GM12878 (cell line): ENCODE data around the gene ARID3B. TPM values are rescaled to one million over a fixed set of nuclear protein-coding genes. Genes with fewer than 3 reads are reported as not detected.

Experiments used
- CHD2 ChIP-seq: IDR thresholded peaks from 2 replicates; pipeline ENCODE4 v1.6.1; 2011; ENCODE audit warnings: low read depth, low read length, improper control_type of control experiment, borderline replicate concordance
- EGR1 ChIP-seq, 2 experiments: IDR thresholded peaks; 1 replicate in 1 of 2; 2 replicates in 1 of 2; pipeline ENCODE4 v1.6.1; 2011 to 2012; ENCODE audit warnings: low read depth in 2 of 2, low read length in 2 of 2, borderline replicate concordance in 1 of 2, mild to moderate bottlenecking in 1 of 2, moderate library complexity in 1 of 2
- MEF2B ChIP-seq: fragments of 450-650 bp; IDR thresholded peaks from 2 replicates; pipeline ENCODE4 v1.6.1; 2018; ENCODE audit warnings: mild to moderate bottlenecking, moderate library complexity; ENCODE audit not compliant: partially characterized antibody, poor library complexity, severe bottlenecking
- MTA2 ChIP-seq: fragments of 450-650 bp; IDR thresholded peaks from 2 replicates; pipeline ENCODE4 v1.6.1; 2016; ENCODE audit warnings: low read depth, mild to moderate bottlenecking, moderate library complexity
- MYC ChIP-seq: IDR thresholded peaks from 2 replicates; pipeline ENCODE4 v1.6.1; 2011; ENCODE audit warnings: mild to moderate bottlenecking, low read length, moderate library complexity, inconsistent platforms; ENCODE audit not compliant: insufficient read depth, insufficient replicate concordance, insufficient read length, severe bottlenecking
- RBBP5 ChIP-seq: fragments of 200-600 bp; sonication (generic); conservative IDR thresholded peaks from 2 replicates; pipeline ENCODE4 v1.6.1; 2016
- SMAD1 ChIP-seq: fragments of 450-650 bp; IDR thresholded peaks from 2 replicates; pipeline ENCODE4 v1.6.1; 2018; ENCODE audit warnings: mild to moderate bottlenecking, low read depth; ENCODE audit not compliant: partially characterized antibody
- SREBF2 ChIP-seq: IDR thresholded peaks from 2 replicates; pipeline ENCODE4 v1.6.1; 2012; ENCODE audit warnings: mild to moderate bottlenecking, low read length
- SRF ChIP-seq, 2 experiments: IDR thresholded peaks; 2 replicates each; pipeline ENCODE4 v1.6.1; 2011; ENCODE audit warnings: low read depth in 2 of 2, low read length in 2 of 2, mild to moderate bottlenecking in 1 of 2, moderate library complexity in 1 of 2
- polyA plus RNA-seq, 11 experiments: library from polyadenylated mRNA; depleted of rRNA in 4 of 11; unstranded in 6 of 11; stranded (reverse) in 5 of 11; fragments of >200 nt; fragmentation: Nextera tagmentation in 4 of 11; fragmentation: Illumina TruSeq in 1 of 11; extraction: Ambion mirVana in 4 of 11; extraction: Trizol in 1 of 11; gene quantifications; 1 replicate in 1 of 11; 2 replicates in 10 of 11; pipeline versions ENCODE4 v1.2.1 to v1.2.3, GENCODE V29; 2011 to 2016; ENCODE audit warnings: inconsistent platforms in 2 of 11, missing spikeins in 2 of 11, low read depth in 1 of 11
- total RNA-seq, 4 experiments: library from RNA; depleted of rRNA in 3 of 4; stranded (reverse); fragments of >200 nt in 3 of 4; fragmentation: Illumina TruSeq in 1 of 4; extraction: Trizol in 1 of 4; gene quantifications; 2 replicates each; pipeline versions ENCODE4 v1.2.1 to v1.2.3, GENCODE V29; 2013 to 2021
- TF ChIP-seq, protein P1 (sequence below): fragments of 450-650 bp; IDR thresholded peaks from 2 replicates; pipeline ENCODE4 v1.6.1; 2017; ENCODE audit warnings: antibody characterized with exemption, mild to moderate bottlenecking, moderate library complexity
- TF ChIP-seq, protein P2 (sequence below): fragments of 450-650 bp; IDR thresholded peaks from 2 replicates; pipeline ENCODE4 v1.6.1; 2016; ENCODE audit warnings: mild to moderate bottlenecking
- TF ChIP-seq, protein P3 (sequence below): IDR thresholded peaks from 2 replicates; pipeline ENCODE4 v1.6.1; 2011; ENCODE audit warnings: low read depth, low read length, improper control_type of control experiment, borderline replicate concordance
- TF ChIP-seq, protein P4 (sequence below): fragments of 450-650 bp; IDR thresholded peaks from 2 replicates; pipeline ENCODE4 v1.6.1; 2016; ENCODE audit warnings: mild to moderate bottlenecking

ARID3B gene
- total and polyA plus RNA-seq, 10 of the 15 experiments (the other 5 are each of a cell fraction or from before 2014, with no cell fraction given), result 1.1 to 33.4 (median 24.0) TPM

DNA sequence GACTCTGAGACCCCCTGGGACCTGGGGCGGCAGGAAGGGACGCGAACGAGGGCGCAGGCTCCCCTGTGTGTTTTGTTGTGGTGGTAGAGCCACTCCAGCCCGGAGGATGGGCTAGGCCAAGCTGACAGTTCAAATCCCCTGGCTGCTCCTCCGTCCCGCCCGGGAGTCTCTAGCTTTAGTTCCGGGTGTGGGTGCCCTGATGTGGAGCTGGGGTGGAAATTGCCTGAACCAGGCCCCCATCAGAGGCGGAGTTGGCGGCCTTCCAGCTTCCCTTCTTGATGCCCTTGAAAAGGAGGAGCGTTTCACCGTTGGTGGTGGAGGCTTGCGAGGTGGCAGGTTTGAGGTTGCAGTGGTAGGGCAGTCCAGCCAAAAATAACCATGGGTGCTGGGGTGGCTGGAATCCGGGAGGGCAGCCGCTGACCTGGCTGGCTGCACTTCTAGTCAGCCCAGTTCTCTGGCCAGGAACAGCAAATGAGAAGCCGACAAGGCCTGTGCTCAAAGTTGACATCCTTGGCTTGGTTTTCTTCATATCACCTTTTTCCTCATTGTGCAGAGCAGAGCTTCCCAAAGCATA, 75.4 kb downstream of the ARID3B start (continued):
- TF ChIP-seq, protein P1, sequence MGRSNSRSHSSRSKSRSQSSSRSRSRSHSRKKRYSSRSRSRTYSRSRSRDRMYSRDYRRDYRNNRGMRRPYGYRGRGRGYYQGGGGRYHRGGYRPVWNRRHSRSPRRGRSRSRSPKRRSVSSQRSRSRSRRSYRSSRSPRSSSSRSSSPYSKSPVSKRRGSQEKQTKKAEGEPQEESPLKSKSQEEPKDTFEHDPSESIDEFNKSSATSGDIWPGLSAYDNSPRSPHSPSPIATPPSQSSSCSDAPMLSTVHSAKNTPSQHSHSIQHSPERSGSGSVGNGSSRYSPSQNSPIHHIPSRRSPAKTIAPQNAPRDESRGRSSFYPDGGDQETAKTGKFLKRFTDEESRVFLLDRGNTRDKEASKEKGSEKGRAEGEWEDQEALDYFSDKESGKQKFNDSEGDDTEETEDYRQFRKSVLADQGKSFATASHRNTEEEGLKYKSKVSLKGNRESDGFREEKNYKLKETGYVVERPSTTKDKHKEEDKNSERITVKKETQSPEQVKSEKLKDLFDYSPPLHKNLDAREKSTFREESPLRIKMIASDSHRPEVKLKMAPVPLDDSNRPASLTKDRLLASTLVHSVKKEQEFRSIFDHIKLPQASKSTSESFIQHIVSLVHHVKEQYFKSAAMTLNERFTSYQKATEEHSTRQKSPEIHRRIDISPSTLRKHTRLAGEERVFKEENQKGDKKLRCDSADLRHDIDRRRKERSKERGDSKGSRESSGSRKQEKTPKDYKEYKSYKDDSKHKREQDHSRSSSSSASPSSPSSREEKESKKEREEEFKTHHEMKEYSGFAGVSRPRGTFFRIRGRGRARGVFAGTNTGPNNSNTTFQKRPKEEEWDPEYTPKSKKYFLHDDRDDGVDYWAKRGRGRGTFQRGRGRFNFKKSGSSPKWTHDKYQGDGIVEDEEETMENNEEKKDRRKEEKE, result no peak
- no peak for TF ChIP-seq SREBF2
- TF ChIP-seq EGR1 (IDR thresholded peaks at IDR 0.05; ENCODE audit: borderline replicate concordance in 1 of 2, low read depth in 2 of 2, low read length in 2 of 2), result no peak
- TF ChIP-seq, protein P2, sequence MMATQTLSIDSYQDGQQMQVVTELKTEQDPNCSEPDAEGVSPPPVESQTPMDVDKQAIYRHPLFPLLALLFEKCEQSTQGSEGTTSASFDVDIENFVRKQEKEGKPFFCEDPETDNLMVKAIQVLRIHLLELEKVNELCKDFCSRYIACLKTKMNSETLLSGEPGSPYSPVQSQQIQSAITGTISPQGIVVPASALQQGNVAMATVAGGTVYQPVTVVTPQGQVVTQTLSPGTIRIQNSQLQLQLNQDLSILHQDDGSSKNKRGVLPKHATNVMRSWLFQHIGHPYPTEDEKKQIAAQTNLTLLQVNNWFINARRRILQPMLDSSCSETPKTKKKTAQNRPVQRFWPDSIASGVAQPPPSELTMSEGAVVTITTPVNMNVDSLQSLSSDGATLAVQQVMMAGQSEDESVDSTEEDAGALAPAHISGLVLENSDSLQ, result no peak
- TF ChIP-seq CHD2, result no peak
- no peak for TF ChIP-seq RBBP5
- TF ChIP-seq, protein P3, sequence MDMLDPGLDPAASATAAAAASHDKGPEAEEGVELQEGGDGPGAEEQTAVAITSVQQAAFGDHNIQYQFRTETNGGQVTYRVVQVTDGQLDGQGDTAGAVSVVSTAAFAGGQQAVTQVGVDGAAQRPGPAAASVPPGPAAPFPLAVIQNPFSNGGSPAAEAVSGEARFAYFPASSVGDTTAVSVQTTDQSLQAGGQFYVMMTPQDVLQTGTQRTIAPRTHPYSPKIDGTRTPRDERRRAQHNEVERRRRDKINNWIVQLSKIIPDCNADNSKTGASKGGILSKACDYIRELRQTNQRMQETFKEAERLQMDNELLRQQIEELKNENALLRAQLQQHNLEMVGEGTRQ, result no peak
- no peak for TF ChIP-seq MYC
- TF ChIP-seq SRF (IDR thresholded peaks at IDR 0.05; ENCODE audit: low read depth in 2 of 2, low read length in 2 of 2), result no peak
- TF ChIP-seq, protein P4, sequence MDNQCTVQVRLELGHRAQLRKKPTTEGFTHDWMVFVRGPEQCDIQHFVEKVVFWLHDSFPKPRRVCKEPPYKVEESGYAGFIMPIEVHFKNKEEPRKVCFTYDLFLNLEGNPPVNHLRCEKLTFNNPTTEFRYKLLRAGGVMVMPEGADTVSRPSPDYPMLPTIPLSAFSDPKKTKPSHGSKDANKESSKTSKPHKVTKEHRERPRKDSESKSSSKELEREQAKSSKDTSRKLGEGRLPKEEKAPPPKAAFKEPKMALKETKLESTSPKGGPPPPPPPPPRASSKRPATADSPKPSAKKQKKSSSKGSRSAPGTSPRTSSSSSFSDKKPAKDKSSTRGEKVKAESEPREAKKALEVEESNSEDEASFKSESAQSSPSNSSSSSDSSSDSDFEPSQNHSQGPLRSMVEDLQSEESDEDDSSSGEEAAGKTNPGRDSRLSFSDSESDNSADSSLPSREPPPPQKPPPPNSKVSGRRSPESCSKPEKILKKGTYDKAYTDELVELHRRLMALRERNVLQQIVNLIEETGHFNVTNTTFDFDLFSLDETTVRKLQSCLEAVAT, result 0 out of 2 replicates have a peak, but pooled peaks have one; percentile 40
- no peak for TF ChIP-seq MTA2
- TF ChIP-seq SMAD1, result no peak
- TF ChIP-seq MEF2B, result no peak
